ENCODE data around the gene DQX1. TPM values are rescaled to one million over a fixed set of nuclear protein-coding genes. Genes with fewer than 3 reads are reported as not detected.

DQX1 gene
- total and polyA plus RNA-seq, 2 of the 8 experiments (the other 6 are each of a cell fraction or from before 2014, with no cell fraction given), result 0.76 to 1.1 TPM

DNA sequence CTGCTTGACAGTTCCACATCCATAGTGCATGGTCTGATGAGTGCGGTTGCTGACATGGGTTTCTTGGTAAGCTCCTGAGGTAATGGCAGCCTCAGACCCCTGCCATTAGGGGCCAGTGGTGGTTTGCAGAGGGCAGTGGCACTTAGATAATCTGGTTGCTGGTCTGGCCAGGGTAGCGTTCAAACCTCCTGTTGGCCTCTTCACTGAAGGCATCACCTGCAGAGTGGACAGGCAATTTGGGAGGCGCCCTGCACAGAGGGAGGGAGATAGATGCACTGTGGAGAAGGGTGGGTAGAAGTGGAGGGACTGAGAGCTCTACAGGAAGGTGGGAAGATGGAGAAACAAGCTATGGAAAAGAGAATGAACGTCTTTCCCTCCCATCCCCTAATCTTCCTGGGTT is 7.4 kb upstream of the DQX1 start:
- DNase-seq (ENCODE audit: low read depth in 1 of 2, low spot score in 2 of 2) (no peak), FAIRE-seq (no peak)
- Histone ChIP-seq H3K18ac (ENCODE audit: extremely low read depth, low read length) (no peak overlapping the region), H2BK12ac (ENCODE audit: low read depth, low read length) (no peak overlapping the region), H2BK120ac (replicated peaks; ENCODE audit: low read depth, low read length) (no peak overlapping the region), H3K36me3 (ENCODE audit: control insufficient read depth in 2 of 4, insufficient read depth in 4 of 4, low read length in 3 of 4) (peaks cover 2 to 17% (median 10%) of the 10 kb centered on the region in 4 experiments; a peak in 7 of 8 replicates), H3K4me1 (replicated peaks in 1 of 4; ENCODE audit: control insufficient read depth in 3 of 4, insufficient read depth in 4 of 4, low read length in 3 of 4) (peaks cover 4 to 9% (median 6%) of the 10 kb centered on the region in 4 experiments; a peak in 6 of 7 replicates), H2BK20ac (ENCODE audit: low read length) (no peak overlapping the region), H2BK15ac (ENCODE audit: low read length) (no peak overlapping the region), H4K20me1 (replicated peaks in 1 of 2; ENCODE audit: control insufficient read depth in 1 of 2, insufficient read depth in 2 of 2, low read length in 2 of 2) (peaks cover 6 to 8% of the 10 kb centered on the region in 2 experiments), H3K79me1 (ENCODE audit: low read depth, low read length) (peaks cover 5% of the 10 kb centered on the region), H3K23ac (ENCODE audit: insufficient read length) (no peak overlapping the region), H3K79me2 (ENCODE audit: control insufficient read depth in 1 of 2, insufficient read depth in 2 of 2, low read length in 2 of 2) (peaks cover 0 to 9% of the 10 kb centered on the region in 2 experiments; a peak in 2 of 4 replicates), H3K4me2 (ENCODE audit: insufficient read depth in 1 of 2, low read depth in 2 of 2, low read length in 2 of 2) (no peak overlapping the region), H4K8ac (ENCODE audit: extremely low read depth, insufficient read depth, low read length) (no peak overlapping the region), H3K27me3 (replicated peaks in 1 of 4; ENCODE audit: control insufficient read depth in 3 of 4, extremely low read depth in 1 of 4, insufficient read depth in 3 of 4, low read length in 3 of 4) (no peaks in the 10 kb centered on the region; a peak in 1 of 7 replicates), H2BK5ac (ENCODE audit: low read depth, low read length) (no peak overlapping the region), H3K9ac (replicated peaks in 1 of 4; ENCODE audit: extremely low read depth in 1 of 4, low read depth in 3 of 4, low read length in 3 of 4) (no peak overlapping the region), H2AK5ac (ENCODE audit: low read depth, low read length) (no peak overlapping the region), H4K5ac (ENCODE audit: insufficient read length, low read depth, low read length) (no peak overlapping the region), H3K27ac (ENCODE audit: low read depth, low read length) (no peak overlapping the region), H3K4ac (replicated peaks; ENCODE audit: insufficient read length, low read depth, low read length) (no peak overlapping the region), H3K9me3 (ENCODE audit: insufficient read depth in 2 of 2, low read depth in 1 of 2, low read length in 1 of 2) (no peaks in the 10 kb centered on the region), H2AFZ (ENCODE audit: low read length) (no peak overlapping the region), H4K91ac (replicated peaks; ENCODE audit: insufficient read length, low read length) (no peak overlapping the region), H3K4me3 (ENCODE audit: extremely low read depth in 1 of 4, insufficient read depth in 2 of 4, low read depth in 3 of 4, low read length in 4 of 4) (no peak overlapping the region), H3K56ac (replicated peaks; ENCODE audit: insufficient read length, low read depth, low read length) (no peak overlapping the region), H3K14ac (ENCODE audit: insufficient read length) (no peak overlapping the region), H3K23me2 (ENCODE audit: low read depth, low read length) (peaks cover 9% of the 10 kb centered on the region; the same call in 1 of the 2 replicates)
- CTCF ChIA-PET (ENCODE audit: partially characterized antibody), result interaction anchor here (1.0 to 7.0 kb wide), 7 partner anchors 9 to 54 kb away, joined by 3 to 53 read pairs (median 4); no protein-coding TSS in a partner anchor
- TF ChIP-seq RXRA (IDR thresholded peaks at IDR 0.05; ENCODE audit: insufficient read depth, low read depth, low read length), result no peak
- peak in 1 of 2 experiments; percentile 47; a peak in 1 of 3 replicates for TF ChIP-seq POLR2A (IDR thresholded peaks at IDR 0.05; ENCODE audit: control extremely low read depth in 1 of 2, low read depth in 2 of 2, low read length in 2 of 2)
- TF ChIP-seq NANOG (IDR thresholded peaks at IDR 0.05; ENCODE audit: insufficient read depth, low read depth, low read length, poor library complexity, severe bottlenecking), result no peak
- 82% methylated on average over 4 of the region's 4 CpGs; no CpG with 5 or more reads in 1 of the 2 experiments for WGBS, 2 experiments (ENCODE audit: extremely low coverage in 1 of 2, insufficient coverage in 1 of 2, insufficient read length in 1 of 2, insufficient replicate concordance in 2 of 2, low coverage in 1 of 2, low lambda C conversion rate in 2 of 2, missing lambda C conversion rate in 1 of 2)
- POLR2A ChIA-PET (ENCODE audit: partially characterized antibody), result interaction anchor here (1.3 to 5.9 kb wide), 3 partner anchors 11 to 93 kb away, joined by 3 to 73 read pairs (median 39); partner anchors contain the start of gene LBX2
